Left lobe of liver (tissue), 2 donors: ENCODE results near the gene FHIT. TPM values are rescaled to one million over a fixed set of nuclear protein-coding genes. Genes with fewer than 3 reads are reported as not detected.

Experiments used
- ATAC-seq: fragments of 200-7000 bp; cut with Tn5 transposase; one replicate; pipeline ENCODE4 v1.9.1; 2020; ENCODE audit warnings: mild to moderate bottlenecking, moderate library complexity
- DNase-seq: peaks from one replicate; pipeline ENCODE4 v3.0.0-alpha.2; 2020; ENCODE audit warnings: low spot score
- total RNA-seq: library from RNA; stranded (reverse); gene quantifications from one replicate; pipeline ENCODE4 v1.2.1, GENCODE V29; 2021
- donor health status: DM: no; HTN: no; CAD: no; lungs with moderate emphysema.
- donor health status: DM: no; HTN: yes; CAD: no.

Gene FHIT
- total RNA-seq, 1 donor from 2014 or later, result 5.1 TPM

DNA sequence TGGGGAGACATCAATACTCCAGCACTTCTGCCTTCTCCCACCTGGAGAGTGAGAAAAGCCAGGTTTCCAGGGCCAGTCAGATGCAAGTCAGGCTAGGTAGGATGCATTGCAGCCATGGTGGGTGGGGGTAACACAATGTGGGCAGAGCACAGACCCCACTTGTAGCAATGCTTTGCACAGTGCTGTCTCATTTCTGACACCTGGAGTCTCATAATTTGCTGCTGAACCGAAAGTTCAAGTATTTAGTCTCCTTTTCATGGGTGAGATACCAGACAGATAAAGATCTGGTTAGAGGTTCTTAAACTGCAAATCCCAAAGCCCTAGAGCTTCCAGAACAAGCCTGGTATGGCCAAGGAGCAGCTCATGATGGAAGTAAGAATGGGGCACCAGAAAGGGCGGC lies 1321.1 kb downstream of the FHIT start:
- ATAC-seq (no peak), DNase-seq (no peak)

DNA sequence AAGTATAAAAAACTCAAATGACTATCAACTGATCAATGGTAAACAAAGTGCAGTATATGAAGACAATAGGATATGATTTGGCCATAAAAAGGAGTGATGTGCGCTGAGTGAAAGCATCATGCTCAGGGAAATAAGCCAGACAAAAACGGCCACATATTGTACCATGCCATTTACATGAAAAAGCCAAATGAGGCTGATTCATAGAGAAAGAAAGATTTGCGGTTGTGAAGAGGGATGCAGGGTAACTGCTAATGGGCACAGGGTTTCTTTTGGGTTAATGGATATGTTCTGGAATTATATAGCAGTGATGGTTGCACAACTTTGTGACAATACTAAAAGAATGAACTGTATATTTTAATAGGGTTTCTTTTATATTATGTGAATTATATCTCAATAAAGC lies 1324.2 kb downstream of the FHIT start:
- no peak for ATAC-seq
- DNase-seq, result no peak

DNA sequence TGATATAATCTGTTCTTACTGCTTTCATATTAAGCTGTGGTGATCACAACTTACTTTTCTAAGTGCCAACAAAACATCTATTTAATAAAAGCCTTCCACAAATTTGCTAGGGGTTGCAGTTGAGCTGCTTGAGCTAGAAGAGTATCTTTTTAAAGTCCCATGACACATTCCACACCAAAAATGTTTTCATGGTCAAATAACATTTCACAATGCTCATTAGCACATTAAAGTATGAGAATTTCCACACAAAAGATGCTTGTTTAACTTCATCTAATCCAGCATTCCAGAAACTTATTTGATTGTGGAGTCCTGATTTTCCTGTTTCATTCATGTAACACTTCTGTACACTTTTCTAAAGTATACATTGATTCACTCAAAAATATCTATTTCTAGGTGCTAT lies 1325.3 kb downstream of the FHIT start:
- DNase-seq (no peak), ATAC-seq (no peak)

DNA sequence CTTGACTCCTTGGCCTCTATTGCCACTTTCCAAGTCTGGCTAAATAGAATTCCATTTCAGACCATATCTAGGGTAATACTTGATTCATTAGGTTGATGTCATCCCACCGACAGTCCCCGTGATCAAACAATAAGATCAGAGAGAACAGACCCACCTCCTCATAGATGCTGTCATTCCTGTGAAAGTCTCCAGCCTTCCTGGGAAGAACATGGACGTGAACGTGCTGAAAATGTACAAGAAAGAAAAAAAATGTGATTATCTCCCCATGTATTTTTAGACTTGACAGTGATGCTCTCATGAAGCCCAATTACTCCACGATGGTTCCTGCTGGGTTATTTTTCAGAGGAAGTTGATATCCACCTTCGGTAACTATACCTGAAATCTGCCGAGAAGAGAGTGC lies 1329.1 kb downstream of the FHIT start:
- DNase-seq (no peak), ATAC-seq (no peak)

DNA sequence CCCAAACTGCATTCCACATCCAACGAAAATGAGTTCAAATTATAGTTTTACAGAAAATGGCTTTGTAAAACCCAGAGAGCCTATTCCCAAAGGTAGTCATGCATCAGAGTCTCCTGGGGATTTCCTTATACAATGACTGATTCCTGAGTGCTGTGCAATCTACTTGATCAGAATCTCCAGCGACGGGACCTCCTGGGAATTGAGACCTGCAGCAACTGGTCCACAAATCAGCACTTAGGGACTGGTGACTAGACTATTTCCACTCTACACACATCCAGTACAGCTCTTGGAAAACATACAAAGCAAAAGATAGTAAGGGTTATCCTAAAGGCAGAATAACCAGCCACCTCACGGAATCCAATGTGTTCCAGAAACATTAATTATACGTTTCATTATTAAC lies 1330.4 kb downstream of the FHIT start:
- DNase-seq (no peak), ATAC-seq (no peak)

DNA sequence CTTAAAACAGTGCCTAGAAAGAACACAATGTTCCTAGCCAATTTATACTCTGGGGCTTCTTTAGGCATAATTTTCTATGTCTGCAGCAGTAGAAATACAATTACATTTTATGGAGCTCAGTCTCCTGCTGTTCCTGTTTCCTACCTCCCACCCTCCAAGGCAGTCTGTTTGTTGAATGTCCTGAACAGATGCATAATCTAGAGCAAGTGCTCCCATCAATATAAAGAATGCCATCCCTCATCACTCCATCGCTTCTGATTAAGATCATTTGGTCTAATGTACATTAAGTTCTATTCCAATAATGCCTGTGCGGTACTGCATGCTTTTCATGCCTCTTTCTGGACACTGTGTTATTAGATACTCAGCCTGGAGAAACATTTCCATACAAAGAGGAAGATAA lies 1331.7 kb downstream of the FHIT start:
- ATAC-seq, result no peak

DNA sequence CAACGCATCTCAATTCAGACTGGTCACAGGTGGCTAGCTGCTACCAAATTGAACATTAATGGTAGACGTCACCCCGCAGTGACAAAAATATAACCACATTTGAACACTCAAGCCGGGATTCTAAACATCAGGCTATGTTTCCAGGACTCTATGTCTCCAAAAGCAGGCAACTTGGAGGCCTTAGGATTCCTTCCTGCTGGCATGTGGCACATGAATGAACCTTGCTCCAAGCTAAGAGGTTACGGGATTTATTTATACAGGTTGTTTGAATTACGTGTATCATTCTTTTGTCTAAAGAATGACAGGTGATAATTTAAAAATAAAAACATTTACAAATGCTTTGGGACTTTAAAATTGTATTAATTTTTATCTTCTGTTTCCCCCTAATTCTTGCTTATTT lies 1337.0 kb downstream of the FHIT start:
- ATAC-seq (no peak), DNase-seq (no peak)

More for the DNA sequence above, 1331.7 kb downstream of the FHIT start:
- no peak for DNase-seq

DNA sequence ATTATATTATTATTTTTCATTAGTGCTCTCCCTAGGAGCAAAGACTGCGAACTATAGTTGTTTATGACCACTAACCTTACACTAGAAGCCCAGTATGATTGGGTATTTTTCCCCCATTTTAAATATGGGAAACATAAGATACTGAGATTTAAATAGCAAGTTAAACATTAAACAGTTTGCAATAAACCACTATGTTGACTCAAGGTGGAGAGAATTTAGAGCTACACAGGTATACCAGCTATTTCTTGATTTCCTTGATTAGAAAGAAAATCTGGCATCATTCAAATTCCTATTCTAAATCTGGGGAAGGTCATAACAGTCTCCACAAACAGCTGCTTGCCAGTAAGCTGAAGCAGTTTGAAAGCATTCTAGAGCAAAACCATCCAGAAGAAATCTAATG lies 1337.6 kb downstream of the FHIT start:
- DNase-seq, result no peak
- ATAC-seq, result no peak

DNA sequence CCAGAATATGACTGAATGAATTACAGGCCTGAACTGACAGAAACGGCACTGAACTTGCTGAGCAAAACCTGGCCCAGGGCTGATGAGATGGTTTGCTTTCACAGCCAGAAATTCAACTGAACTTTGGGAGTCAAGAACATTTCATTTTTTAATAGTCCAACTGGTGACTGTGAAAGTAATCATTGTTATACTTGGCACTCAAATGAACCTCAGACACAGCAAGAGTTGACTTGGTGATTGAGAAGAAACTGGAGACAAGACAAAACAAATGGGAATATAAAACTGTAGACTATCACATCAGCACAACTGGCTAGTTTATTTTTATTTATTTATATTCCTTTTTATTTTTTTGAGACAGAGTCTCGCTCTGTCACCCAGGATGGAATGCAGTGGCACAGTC lies 1342.6 kb downstream of the FHIT start:
- DNase-seq (no peak), ATAC-seq (no peak)

DNA sequence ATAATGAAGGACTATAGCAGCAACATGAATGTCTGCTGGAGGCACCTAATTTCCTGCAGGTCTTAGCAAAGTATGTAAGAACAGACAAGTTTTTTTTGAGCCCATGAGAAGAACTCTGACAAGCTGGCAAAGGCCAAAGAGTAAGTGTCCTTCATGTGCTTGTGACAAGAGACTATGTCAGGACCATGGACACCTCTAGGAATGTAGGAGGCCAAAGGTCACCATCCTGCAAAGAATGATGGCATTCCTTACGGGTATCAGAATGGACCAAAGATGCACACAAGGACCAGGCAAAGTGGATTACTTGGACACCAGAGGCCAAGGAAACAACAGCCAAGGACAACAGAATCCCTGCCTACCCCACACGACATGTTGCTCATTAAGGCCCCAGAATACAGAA lies 1343.0 kb downstream of the FHIT start:
- ATAC-seq (no peak), DNase-seq (no peak)

DNA sequence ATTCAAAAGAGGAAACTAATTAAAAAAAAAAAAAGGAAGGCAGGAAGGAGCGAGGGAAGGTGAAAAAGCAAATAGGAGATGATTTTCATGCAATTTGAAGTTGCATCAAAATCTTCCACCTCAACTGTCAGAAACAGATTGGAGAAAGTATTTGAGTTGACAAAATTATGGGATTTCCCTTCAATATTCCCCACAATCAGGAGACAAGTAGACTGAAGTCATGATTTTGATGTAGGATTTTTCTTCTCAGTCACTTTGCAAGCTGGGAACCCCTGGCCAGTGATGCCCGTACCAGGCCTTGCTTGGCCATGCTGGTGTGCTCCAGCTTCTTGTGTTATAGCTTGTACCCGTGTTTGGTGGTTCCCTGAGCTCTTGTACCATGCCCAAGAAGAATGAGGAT lies 1347.0 kb downstream of the FHIT start:
- ATAC-seq, result no peak
- DNase-seq, result no peak

DNA sequence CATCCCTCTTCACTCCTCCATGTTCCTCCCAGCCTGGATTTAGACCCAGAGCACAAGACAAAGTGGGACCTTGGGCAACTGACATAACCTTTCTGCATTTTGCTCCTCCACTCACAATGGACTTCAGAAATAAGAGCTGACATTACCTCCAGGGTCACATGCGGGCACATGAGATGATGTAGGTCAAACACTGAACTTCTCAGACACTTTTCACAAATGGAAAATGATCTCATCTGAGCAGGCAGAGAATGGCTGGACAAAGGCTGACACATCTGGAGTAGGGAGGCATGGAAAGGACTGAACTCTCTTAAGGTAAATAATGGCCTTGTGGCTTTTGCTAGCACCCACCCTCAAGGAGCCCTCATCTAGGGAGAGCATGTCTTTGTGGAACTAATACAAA lies 1352.2 kb downstream of the FHIT start:
- ATAC-seq (no peak), DNase-seq (no peak)

DNA sequence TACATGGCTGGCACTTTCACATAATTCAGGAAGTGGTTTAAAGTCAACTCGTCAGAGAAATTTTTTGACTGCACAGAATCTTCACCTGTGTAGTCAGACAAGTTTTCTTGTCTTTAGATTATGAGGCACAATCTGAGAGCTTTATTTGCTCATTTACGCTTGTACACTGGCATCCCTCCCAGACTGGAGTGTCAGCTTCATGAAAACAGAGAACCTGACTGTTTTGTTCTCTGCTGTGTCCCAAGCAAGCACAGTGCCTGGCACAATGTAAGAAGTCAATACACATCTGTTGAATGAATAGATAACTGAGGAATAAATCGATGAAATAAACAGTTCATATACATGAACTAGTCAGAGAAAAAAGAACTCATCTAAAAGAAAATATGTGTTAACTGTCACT lies 1355.3 kb downstream of the FHIT start:
- ATAC-seq (no peak), DNase-seq (no peak)

DNA sequence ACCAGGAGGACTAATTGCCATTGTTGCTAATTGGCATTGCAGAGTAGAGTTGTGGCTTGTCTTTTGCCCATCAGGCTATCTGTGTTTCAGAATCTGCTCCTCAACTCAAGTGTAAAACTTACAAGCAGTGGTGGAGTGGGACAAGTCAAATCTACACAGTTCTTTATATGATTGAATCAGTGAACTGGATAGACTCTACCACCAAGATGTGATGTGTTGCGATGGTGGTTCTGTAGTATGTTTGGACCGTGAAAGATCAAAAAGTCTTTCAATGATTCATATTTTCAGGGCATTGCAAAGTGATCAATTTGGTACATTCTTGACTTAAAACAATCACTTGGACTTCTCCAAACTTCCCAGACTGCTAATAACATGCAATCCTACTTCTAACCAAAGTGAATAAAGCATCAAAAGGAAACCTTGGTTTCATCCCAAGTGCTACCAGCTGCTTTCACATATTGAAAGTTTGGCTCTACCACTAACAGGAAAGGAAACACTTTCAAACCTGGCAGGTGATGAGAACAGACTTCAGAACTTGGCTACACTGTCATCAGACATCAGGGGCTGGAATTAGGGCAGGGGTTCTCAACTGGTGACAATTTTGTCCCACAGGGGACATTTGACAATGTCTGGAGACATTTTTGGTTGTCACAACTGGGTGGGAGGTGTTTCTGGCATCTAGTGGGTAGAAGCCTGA lies 1356.7 kb downstream of the FHIT start:
- DNase-seq, result no peak
- no peak for ATAC-seq

DNA sequence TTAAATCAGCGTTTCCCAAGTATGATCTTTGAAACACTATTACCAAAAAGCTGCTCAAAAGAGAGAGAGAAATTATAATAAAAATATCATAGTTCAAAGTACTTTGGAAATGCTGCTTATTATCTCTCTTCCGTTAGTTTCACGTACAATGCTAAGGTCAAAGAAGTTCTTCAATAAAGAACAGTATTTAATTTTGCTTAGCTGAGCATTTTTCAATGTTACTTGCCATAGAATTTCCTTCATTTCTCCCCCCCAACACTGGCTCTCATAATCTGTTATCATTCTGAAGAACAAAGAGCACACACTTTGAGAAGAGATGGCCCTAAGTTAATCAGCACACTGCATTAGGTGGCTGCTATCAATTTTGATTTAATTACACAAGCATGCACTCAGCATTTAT lies 1360.6 kb downstream of the FHIT start:
- DNase-seq (no peak), ATAC-seq (no peak)

DNA sequence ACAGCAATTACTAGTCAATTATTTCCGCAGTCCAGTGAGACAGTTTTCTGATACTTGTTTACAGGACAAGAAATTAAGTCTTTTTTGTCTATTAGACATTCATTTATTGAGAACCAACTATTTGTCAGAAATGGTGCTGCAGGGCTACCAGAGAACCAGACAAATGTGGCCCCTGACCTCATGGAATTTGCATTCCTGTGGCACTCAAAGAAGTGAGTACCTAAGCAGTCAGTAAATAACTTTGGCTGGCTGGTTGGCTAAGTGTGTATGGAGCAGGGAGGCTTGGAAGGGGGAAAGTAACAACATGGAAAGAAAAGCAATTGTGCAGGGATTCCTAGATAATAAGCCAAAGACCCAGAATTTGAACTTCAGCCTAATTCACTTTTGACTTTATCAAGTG lies 1364.5 kb downstream of the FHIT start:
- no peak for ATAC-seq
- DNase-seq, result no peak

DNA sequence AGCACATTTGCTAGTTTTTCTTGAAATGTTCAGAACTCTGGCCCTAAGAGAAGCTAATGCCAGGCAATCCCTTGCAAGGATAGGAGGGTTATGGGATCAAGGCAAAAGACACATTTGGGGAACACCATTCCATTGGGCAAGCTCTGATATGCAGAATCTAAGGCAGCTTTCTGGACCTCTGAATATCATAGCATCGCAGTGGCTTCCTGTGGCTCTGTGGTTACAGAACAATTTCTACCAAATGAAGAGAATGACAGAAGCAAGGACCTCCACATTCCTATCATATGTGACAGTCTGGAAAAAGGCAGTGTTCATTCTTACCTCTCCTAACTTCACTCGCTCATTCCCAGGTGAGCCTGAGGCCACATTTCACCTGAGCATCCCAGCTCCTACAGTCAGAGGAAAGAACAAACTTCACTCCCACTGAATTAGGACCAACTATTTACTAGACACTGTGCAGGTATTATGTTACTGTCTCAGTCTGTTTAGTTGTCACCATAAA lies 1365.3 kb downstream of the FHIT start:
- DNase-seq (no peak), ATAC-seq (no peak)

DNA sequence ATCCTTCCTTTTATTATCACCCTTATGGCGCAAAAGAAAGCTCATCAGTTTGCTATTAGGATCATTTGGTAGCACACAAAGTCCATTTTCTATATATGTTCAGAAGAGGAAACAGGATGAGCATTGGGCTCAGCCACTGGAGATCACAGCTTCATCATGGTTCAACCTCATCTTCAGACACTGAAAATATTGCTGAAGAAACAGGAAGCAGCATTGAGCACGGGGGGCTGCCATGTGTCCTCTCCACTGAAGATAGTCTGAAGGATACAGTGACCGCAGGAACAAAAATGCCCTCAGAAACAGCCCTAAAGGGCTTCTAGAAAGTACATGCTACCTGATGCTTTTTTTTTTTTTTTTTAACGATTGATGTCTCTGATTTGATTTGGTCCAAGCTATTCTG lies 1366.2 kb downstream of the FHIT start:
- ATAC-seq (no peak), DNase-seq (no peak)

DNA sequence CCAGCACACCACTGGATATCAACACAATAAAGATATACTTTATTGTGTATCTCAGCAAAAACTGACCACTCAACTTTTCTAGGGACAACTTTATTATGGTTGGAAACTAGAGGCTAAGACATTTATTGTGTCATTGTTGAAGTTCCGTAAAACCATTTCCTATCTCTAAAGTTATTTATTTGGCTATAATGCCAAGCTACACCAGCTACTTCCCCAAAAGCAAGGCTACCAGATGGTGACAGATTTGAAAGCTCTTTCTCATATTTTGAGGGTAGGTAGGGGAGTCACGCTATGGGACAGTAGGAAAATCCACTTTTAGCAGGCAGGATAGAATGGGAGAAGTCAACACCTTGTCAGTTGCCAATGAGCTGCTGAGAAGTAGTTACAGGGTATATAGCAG lies 1366.8 kb downstream of the FHIT start:
- ATAC-seq (no peak), DNase-seq (no peak)

DNA sequence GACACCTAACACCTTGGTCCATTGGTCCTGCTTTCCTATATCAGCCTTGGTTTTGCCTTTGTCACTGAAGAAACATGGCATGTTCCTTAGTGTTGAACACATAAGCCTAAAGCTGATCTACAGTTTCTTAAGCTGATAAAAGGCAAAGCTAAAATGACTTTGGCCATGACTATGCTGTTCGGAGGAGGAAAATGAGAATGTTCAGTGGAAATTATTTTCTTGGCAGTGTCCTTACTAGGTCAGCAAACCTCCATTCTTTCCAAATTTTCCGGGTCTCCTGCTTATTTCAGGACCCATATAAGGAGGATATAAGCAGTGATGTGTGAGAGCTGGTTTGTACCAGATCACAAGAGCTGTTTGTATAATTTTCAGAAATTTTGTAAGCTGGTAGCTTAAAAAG lies 1368.5 kb downstream of the FHIT start:
- ATAC-seq (no peak), DNase-seq (no peak)

DNA sequence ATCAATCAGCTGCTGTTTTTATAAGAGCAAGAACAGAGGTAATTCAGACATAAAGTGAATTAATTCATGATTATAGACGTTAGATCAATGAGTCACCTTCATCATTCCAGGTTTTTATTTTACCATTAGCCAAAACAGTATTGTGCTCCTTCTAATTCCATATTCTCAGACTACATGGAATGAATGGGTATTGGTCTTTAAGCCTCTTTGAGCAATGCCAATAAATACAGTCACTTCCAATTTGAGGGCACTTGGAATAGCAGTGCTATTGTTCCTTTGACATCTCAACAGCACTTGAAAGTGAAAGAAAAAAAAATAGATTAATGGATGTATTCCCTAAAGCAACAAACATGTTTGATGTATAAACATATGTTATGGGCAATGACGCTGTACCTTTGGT lies 1370.5 kb downstream of the FHIT start:
- DNase-seq (no peak), ATAC-seq (no peak)

DNA sequence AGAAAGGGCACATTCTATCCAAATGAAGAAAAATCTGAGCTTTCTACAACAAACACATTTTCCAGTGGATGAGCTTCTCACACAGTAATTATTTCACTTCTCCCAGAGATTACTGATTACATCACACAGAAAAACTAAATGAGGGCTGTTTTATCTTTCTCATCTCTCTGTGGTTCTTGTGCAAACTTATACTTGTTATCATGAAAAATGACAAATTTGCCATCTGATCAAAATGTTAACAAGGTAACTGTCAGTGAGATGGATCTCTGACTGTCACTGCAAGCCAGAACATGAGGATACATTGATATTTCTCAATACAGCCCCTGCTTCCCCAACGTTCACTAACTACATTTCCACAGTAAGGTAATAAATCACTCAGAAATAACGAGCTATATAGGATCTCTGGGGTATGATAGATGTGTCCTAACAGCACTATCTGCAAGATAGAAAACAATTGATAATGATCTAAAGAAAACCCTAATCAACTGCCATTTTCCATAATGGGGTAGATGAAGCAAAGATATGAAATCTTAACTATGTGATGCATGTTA lies 1372.1 kb downstream of the FHIT start:
- no peak for DNase-seq

DNA sequence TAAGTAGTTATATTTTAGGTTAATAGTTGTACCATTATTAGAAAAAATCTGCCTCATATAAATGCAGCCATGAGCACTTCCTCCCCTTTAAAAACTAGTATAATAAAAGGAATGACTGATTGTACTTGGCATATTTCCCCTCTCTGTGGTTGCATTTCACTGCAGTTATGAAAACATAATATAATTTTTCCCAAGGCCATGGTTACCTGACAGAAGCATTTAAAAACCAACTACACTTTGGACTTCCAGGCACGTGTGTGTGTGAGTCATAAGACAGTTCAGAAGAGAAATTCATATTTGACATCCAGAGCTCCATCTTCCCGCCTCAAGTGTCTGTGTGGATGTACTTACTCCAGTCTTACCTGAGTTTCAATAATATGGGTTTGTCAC lies 1373.2 kb downstream of the FHIT start:
- no peak for DNase-seq
- no peak for ATAC-seq

More for the DNA sequence above, 1372.1 kb downstream of the FHIT start:
- ATAC-seq, result no peak
